Tibial nerve (tissue), 4 donors: Measurements from ENCODE around the gene CHD9NB. TPM values are rescaled to one million over a fixed set of nuclear protein-coding genes. Genes with fewer than 3 reads are reported as not detected.

ENCODE experiments used
- DNase-seq, 2 donors: peaks; one replicate each; pipeline ENCODE4 v3.0.0-alpha.2; 2019; ENCODE audit warnings: low spot score in 2 of 2
- H3K27ac ChIP-seq, 4 donors: fragments of 200-600 bp; sonication (generic) in 3 of 4; one replicate each; pipeline ENCODE4 v1.5.1; 2017 to 2019; ENCODE audit warnings: mild to moderate bottlenecking in 1 of 4
- H3K27me3 ChIP-seq, 2 donors: fragments of 200-600 bp; sonication (generic) in 1 of 2; one replicate each; pipeline versions ENCODE4 v1.5.1 to v1.6.0; 2017 to 2019
- H3K36me3 ChIP-seq, 3 donors: fragments of 200-600 bp; sonication (generic); one replicate each; pipeline ENCODE4 v1.5.1; 2018 to 2019
- H3K4me1 ChIP-seq, 4 donors: fragments of 200-600 bp; sonication (generic) in 3 of 4; one replicate each; pipeline ENCODE4 v1.5.1; 2017 to 2019
- H3K4me3 ChIP-seq, 4 donors: fragments of 200-600 bp; sonication (generic) in 3 of 4; one replicate each; pipeline ENCODE4 v1.5.1; 2017 to 2019; ENCODE audit warnings: mild to moderate bottlenecking in 1 of 4, moderate library complexity in 1 of 4
- H3K9me3 ChIP-seq, 4 donors: fragments of 200-600 bp; sonication (generic) in 3 of 4; one replicate each; pipeline ENCODE4 v1.5.1; 2017 to 2019
- EP300 ChIP-seq, 2 donors: sonication (generic); formaldehyde crosslinking; IDR thresholded peaks; one replicate each; pipeline ENCODE4 v1.6.1; 2017; ENCODE audit warnings: antibody characterized with exemption in 2 of 2, mild to moderate bottlenecking in 1 of 2
- POLR2A ChIP-seq, 2 donors: fragments of 450-650 bp; IDR thresholded peaks; one replicate each; pipeline ENCODE4 v1.6.1; 2017; ENCODE audit warnings: antibody characterized with exemption in 2 of 2, mild to moderate bottlenecking in 2 of 2, moderate library complexity in 2 of 2
- WGBS, 2 donors: methylation state at CpG; one replicate each; pipeline ENCODE4 v1.1.5; 2018; 5-methylcytosine and 5-hydroxymethylcytosine counted together
- total RNA-seq, 4 donors: library from RNA; depleted of rRNA; stranded (reverse); fragments of >200 nt; gene quantifications; one replicate each; pipeline ENCODE4 v1.1.0, GENCODE V29; 2016
- TF ChIP-seq, protein P1 (sequence below), 5 experiments: fragments of 200-600 bp in 3 of 5; fragments of 450-650 bp in 2 of 5; sonication (generic) in 3 of 5; IDR thresholded peaks; one replicate each; pipeline ENCODE4 v1.5.1; 2016 to 2019; ENCODE audit warnings: antibody characterized with exemption in 5 of 5, mild to moderate bottlenecking in 3 of 5, moderate library complexity in 2 of 5

The CHD9NB gene
- total RNA-seq, 4 donors from 2014 or later: 5.1 to 16.4 (median 9.3) TPM

DNA sequence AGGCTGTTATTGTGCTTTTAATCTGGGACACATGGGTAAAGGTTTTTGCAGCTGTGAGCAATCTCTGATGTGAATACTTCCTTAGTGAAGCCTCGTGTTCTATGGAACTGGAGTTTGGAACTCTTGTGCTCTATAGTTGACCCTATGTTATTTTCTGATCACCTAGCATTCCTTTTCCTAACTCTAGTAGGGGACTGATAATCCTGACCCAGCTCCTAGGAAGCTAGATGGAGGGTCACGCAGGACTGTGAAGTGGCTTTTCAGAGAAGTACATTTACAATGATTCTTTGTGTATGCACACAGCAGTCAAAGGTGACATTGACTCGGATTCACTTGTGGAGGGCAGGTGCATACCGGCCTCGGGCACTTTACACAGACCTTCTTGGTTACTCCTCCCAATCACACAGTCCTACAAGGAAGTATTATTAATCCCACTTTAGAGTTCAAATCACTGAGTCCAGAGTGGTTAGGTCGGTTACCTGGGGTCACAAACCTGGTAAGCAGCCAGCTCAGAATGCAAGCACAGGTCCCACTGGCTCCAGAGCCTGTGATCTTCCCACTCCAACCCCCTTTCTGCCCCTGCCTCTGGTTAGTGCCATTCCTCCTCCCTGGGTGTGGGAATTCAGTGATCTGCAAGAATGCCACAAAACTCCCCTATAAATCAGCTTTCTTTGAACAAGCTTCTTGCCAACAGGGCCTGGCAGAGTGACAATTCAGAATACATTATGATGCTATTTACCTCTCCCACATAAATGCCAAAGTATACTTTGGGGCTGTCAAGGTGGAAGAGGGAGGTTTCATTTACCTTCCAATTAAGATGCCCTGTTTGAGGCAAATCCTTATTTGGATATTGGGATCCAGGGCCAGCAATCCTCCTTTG is 7.1 kb downstream of the CHD9NB start:
- Histone ChIP-seq H3K27me3 (peaks cover 0 to 4% of the 10 kb centered on the region in 2 donors), H3K9me3 (no peaks in the 10 kb centered on the region), H3K4me1 (peaks cover 0 to 39% (median 10%) of the 10 kb centered on the region in 4 donors), H3K27ac (no peak overlapping the region), H3K36me3 (no peaks in the 10 kb centered on the region), H3K4me3 (no peak overlapping the region)
- WGBS, 2 donors: 47 to 56% methylated on average over 6 of the region's 6 CpGs
- TF ChIP-seq POLR2A (IDR thresholded peaks at IDR 0.05) (no peak), EP300 (IDR thresholded peaks at IDR 0.05) (no peak)
- TF ChIP-seq, protein P1, sequence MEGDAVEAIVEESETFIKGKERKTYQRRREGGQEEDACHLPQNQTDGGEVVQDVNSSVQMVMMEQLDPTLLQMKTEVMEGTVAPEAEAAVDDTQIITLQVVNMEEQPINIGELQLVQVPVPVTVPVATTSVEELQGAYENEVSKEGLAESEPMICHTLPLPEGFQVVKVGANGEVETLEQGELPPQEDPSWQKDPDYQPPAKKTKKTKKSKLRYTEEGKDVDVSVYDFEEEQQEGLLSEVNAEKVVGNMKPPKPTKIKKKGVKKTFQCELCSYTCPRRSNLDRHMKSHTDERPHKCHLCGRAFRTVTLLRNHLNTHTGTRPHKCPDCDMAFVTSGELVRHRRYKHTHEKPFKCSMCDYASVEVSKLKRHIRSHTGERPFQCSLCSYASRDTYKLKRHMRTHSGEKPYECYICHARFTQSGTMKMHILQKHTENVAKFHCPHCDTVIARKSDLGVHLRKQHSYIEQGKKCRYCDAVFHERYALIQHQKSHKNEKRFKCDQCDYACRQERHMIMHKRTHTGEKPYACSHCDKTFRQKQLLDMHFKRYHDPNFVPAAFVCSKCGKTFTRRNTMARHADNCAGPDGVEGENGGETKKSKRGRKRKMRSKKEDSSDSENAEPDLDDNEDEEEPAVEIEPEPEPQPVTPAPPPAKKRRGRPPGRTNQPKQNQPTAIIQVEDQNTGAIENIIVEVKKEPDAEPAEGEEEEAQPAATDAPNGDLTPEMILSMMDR (IDR thresholded peaks at IDR 0.05): no peak
- no peak for DNase-seq

- Histone ChIP-seq H3K9me3 (no peaks in the 10 kb centered on the region), H3K27me3 (peaks cover 0 to 4% of the 10 kb centered on the region in 2 donors), H3K4me1 (peaks cover 0 to 40% (median 10%) of the 10 kb centered on the region in 4 donors), H3K27ac (peak overlapping the region in 3 of 4 donors; percentile 26 to 78 (median 67)), H3K4me3 (peak overlapping the region in 2 of 4 donors; percentile 23 to 40), H3K36me3 (no peaks in the 10 kb centered on the region)
- WGBS, 2 donors: 16 to 26% methylated on average over 11 of the region's 11 CpGs
- no peak for DNase-seq
- TF ChIP-seq, protein P1 (IDR thresholded peaks at IDR 0.05): no peak
- TF ChIP-seq POLR2A (IDR thresholded peaks at IDR 0.05) (no peak), EP300 (IDR thresholded peaks at IDR 0.05) (no peak)
These were observed 8.6 kb downstream of the CHD9NB start for GRCh38 chr16:53043986-53044601.

- no peak for TF ChIP-seq POLR2A (IDR thresholded peaks at IDR 0.05)
- TF ChIP-seq, protein P1 (IDR thresholded peaks at IDR 0.05): no peak
- no peak for TF ChIP-seq EP300 (IDR thresholded peaks at IDR 0.05)
- peak in 1 of 2 donors; percentile 30 for DNase-seq
- peak overlapping the region in 3 of 4 donors; percentile 26 to 78 (median 67) for H3K27ac ChIP-seq
- H3K4me1 ChIP-seq: peaks cover 0 to 40% (median 10%) of the 10 kb centered on the region in 4 donors
- H3K9me3 ChIP-seq: no peaks in the 10 kb centered on the region
- H3K4me3 ChIP-seq: peak overlapping the region in 2 of 4 donors; percentile 23 to 40
- no peaks in the 10 kb centered on the region for H3K36me3 ChIP-seq
- WGBS, 2 donors: 10 to 32% methylated on average over 5 of the region's 5 CpGs
- peaks cover 0 to 4% of the 10 kb centered on the region in 2 donors for H3K27me3 ChIP-seq
These were observed 9.3 kb downstream of the CHD9NB start for GRCh38 chr16:53043428-53043831.

DNA sequence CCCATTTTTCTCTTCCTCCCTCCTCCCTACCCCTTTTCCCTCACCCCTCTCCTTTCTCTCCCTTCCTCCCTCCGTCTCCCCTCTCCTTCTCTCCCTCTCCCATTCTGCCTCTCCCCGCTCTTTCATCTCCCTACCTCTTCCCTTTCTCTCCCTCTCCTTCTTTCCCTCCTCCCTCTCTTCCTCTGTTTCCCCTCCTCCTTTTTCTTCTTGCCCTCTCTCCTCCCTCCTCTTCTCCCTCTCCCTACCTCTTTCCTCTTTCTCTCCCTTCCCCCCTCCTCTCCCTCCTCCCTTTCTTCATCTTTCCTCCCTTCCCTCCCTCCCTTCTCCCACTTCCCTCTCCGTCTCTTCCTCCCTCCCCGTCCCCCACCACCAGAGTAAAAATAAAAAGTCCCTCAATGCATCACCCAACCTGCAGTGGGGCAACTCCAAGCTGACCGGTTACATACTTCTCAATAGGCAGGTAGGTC is 10.4 kb downstream of the CHD9NB start:
- H3K27ac ChIP-seq: peak overlapping the region in 3 of 4 donors; percentile 8 to 78 (median 67)
- DNase-seq: no peak
- 33 to 40% methylated on average over 5 of the region's 5 CpGs for WGBS, 2 donors
- peak overlapping the region in 1 of 4 donors; percentile 40 for H3K4me3 ChIP-seq
- no peak for TF ChIP-seq EP300 (IDR thresholded peaks at IDR 0.05)
- no peak for TF ChIP-seq POLR2A (IDR thresholded peaks at IDR 0.05)
- TF ChIP-seq, protein P1 (IDR thresholded peaks at IDR 0.05): no peak
- no peaks in the 10 kb centered on the region for H3K9me3 ChIP-seq
- peaks cover 0 to 40% (median 10%) of the 10 kb centered on the region in 4 donors for H3K4me1 ChIP-seq
- H3K36me3 ChIP-seq: no peaks in the 10 kb centered on the region
- H3K27me3 ChIP-seq: peaks cover 0 to 4% of the 10 kb centered on the region in 2 donors
